D341Med (cell line): Measurements from ENCODE around the gene ASIC2.

Source experiments
- DNase-seq: peaks from one replicate; pipeline ENCODE4 v3.0.0; 2012; ENCODE audit warnings: low spot score

The ASIC2 gene

DNA sequence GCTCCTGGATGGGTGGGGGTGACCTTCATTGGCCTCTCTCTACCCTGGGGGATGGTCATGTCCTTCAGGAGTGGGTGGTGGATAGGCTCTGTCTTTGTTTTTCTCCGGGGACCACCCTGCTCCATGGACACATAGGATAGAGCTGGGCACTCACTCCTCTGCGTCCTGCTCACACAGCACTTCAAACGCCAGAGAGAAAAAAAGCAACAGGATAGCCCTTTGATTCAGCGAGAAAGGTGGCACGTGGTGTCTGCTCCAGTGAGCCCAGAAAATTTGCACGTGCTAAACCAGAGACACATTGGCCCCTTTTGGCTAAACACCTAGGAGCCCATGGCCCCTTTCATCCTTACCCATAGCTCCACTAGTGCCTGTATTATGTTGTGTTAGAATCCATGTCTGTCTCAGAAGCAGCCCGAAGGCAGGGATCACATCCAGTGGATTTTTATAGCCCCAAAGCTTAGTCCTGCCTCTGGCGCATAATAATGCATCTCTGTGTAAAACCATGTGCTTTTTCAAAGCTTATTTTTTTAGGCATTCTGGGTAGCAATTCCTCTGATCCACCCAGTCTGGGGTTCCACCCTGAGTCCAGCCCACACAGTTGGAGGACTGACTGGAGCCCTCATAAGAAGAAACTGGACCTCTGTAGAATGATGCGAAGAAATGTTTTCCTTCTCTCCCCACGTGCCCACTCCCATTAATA is 90.1 kb downstream of the ASIC2 start:
- DNase-seq, result no peak

- DNase-seq, result no peak
Observed at GRCh38 chr17:33202021-33202420, 91.1 kb downstream of the ASIC2 start.

- DNase-seq, result no peak
Observed at GRCh38 chr17:33201283-33201682, 91.8 kb downstream of the ASIC2 start.

DNA sequence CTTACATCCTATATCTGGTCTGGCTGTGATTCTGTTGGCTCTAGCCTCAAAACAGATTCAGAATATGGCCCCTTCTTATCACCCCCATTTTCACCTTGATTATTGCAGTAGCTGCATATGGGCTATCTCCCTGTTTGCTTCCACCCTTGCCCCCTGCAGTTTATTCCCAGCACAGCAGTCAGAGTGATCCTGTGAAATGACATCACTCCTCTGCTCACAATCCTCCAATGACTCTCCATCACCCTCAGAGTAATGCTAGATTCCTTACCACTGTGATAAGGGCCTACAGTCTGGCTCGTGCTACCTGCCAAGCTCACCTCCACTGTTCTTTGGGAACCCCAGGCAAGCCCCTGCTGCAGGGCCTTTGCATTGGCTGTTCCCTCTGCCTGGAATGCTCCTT is 92.5 kb downstream of the ASIC2 start:
- DNase-seq, result no peak

DNA sequence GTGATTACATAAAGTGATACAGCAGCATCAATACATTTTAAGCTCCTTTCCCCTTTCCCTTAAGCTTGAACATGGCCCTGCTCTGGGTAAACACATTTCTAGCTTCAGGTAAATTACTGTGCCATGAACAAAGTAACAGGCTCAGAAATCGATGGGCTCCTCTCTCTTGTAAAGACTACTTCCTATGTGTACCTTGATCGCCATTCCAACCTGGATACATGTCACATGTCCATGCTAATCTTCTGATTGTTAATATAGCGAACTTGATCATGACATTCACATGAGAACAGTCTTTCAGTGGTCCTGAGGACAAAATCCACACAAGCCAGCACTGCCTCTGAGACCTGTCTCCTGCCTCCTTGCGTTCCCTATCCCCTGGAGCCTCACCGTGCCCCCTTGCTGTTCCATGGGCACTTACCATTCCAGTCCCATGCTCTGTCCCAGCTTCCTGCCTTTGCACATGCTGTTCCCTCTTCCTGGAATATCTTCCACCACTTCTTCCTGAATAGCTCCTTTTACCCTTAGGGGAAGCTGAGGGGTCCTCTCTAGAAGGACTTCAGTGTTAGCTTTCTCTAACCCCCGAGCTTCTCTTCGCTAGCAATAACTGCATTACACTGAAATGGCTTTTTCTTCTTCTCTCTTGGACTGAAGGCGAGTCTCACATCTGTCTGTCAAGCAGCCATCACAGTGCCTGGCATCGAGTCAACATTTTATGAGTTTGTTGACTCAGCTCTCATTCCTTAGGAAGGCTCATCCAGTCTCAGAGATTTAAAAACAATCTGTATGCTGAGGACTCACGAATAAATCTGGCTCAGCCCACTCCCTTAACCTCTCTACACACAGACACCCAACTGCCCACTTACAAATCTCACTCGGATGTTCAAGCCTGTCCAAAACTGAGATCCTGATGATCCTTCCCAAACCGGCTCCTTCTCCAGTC is 93.3 kb downstream of the ASIC2 start:
- DNase-seq, result no peak

DNA sequence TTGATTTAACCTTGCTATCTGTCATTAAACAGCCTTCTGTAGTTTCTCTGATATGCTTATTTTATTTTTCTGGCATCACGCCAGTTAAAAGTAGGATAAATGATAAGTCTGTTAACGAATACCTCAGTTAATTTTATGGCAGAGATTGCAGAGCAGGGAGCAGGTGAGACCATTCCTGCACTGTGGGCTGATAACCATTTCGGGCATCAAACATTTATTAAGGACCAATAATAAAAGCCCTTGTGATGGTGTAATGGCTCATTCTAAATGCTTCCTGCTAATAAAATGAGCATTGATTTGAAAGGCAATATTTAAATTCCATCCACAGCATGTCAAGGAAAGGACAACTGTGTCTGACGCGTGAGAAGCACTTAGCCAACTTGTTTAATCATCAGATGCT is 94.1 kb downstream of the ASIC2 start:
- no peak for DNase-seq

DNA sequence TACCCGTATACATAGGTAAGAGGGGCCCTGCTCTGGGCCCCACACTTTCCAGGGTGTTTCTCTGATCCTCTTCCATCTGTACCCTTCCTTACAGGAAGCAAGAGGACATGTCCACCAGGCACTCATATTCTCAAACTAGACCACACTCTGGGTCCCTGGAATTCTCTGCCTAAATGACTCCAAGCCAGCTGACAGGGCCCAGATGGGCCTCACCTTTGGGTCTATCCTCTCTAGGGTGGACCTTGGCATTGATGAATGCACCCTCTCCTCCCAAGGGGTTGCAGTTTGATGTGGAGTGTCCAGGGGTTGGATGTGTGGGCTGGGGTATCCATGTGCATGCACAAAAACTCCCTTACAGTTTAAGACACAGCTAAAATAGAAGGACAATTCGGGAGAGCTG is 95.8 kb downstream of the ASIC2 start:
- no peak for DNase-seq

DNA sequence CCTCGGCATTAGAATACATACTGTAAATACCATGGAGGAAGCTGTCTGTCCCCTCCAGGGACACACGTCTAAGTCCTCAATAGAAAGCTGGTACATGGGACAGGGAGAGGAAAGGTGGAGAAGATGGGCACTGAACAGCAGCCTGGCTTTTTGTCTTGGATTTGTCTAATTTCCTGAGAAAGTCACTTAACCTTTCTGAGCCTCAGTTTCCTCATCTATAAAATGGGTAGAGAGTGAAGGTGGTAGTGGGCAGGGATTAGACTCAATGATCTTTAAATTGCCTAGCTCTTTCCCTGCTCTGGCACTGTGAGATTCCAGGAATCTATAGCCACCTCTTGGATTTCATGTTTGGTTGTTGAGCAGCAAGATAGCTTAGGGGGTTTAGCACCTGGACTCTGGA is 96.2 kb downstream of the ASIC2 start:
- no peak for DNase-seq

GRCh38 chr17:33192951-33193911 is 99.9 kb downstream of the ASIC2 start:
- no peak for DNase-seq

DNA sequence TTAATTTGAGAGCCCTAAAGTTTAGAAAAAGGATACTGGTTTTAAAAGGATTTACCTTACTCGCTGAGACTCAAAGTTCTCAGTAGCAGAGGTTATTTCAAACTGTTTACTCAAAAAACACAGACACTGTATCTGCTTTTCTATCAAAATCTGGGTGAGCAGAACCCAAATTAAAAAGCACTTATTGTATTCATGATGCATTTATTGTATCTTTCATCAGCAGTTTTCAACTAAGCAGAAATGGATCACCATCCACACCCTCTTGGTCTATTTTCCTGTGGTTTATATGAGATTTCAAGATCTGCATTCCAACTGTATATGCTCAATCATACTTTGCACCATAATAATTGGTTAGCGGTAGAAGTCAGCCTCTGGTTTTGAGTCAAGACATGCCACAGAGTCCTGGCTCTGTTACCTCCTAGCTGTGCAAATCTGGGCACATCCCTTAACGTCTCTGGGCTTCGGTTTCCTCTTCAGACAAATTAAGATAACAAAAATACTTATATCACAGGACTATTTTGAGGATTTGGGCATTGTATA is 109.5 kb downstream of the ASIC2 start:
- no peak for DNase-seq

DNA sequence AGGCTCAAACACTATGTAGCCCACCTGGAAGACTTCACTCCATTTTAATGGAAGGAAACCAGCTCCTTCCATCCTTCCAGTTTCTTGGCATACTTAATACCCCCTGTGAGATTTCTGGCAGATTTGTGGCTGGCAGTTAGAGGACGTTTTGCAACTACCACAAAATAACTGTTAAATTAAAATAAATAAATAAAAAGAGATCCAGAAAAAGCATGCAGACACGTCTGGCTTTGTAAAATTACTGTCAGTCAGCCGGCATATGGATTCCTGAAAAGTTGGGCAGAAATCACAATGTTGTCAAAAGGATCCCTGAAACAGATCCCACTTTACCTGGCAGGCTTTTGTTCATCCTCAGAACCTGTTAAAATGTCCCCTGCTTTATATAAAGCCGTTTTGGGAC is 113.9 kb downstream of the ASIC2 start:
- no peak for DNase-seq

DNA sequence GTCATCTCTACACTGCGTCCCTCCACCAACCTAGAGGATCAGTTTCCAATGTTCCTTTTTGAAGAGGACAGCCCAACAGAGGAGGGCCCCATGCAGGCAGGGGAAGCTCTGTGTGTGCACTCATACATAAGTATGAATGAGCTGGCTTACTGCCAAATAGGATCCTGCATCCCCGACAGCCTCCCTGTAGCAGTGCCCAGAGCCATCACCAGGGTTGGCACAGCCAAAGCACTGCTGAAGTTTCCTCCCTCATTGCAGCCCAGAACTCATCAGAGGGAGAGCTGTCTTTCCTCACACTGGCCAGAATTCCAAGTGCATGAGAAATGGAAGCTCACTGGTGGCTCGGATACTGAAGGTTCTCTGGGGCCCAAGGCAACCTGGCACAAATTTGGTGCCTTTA is 114.4 kb downstream of the ASIC2 start:
- DNase-seq, result no peak

DNA sequence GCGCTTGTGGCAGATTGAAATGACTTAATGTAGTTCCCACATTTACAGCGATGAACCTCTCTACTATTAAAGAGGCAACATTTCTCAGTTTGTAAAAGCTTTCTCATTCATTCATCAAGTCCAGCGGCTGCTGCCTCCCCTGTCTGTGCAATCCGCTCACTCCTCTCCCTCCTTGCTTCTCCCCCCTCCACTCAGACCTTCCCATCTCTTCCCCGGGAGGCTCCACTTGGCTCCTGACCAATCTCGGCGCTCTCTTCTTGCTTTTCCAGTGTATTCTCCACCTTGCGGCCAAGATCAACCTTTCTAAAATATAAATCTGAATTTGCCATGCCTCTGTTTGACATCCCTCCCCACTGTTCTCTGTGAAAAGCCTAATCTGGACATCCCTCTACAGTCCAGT is 117.5 kb downstream of the ASIC2 start:
- DNase-seq, result no peak

DNA sequence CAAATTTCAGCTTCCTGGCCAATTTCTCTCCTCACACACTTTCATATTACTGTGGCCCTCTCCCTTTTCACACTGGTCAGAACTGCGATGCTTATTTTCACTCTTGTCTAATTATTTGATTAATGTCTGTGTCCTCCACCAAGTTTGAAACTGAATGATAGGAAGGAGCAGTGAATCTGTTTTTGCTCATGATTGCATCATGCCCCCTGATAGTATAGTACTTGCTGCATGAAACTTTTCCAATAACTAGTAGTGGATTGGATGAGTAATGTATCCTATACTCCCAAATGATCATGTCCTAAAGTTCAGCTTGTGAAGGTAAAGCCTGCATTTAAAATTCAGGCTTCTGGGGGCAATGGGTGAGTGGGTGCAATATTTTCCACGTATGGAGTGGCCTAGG is 121.2 kb downstream of the ASIC2 start:
- no peak for DNase-seq

- DNase-seq, result no peak
Observed at GRCh38 chr17:33169580-33170285, 123.4 kb downstream of the ASIC2 start.

DNA sequence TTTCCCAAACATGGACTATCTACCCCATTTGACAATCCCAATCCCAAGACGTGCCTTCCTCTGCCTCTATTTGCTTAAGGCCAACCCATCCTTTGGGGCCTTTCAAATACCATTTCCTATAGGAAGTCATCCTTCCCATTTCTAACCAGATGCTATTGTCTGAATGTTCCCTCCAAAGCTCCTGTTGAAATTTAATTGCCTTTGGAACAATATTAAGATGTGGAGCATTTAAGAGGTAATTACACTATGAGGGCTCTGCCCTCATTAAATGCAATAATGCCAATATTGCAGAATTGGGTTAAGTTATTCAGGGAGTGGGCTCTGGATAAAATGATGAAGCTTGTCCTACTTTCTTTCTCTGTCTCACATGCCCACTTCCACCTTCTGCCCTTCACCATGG is 125.4 kb downstream of the ASIC2 start:
- DNase-seq, result no peak

DNA sequence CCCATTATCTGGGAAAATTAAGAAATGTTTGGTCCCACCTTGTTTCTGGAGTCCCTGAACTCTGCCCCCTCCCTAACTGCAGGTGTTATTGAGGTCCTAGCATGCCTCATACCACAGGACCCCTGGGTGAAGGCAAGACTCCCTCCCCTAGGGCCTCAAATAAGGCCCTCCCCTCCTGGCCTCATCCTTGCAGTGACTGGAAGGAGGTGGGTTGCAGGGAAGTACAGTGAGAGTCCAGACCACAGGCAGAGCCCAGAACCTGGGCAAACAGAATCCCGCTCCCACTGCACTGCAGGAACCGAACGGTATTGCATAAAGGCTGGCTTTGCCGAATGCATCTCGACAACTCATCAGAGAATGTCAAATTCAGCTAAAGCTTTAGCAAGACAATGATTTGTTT is 126.6 kb downstream of the ASIC2 start:
- DNase-seq, result no peak

DNA sequence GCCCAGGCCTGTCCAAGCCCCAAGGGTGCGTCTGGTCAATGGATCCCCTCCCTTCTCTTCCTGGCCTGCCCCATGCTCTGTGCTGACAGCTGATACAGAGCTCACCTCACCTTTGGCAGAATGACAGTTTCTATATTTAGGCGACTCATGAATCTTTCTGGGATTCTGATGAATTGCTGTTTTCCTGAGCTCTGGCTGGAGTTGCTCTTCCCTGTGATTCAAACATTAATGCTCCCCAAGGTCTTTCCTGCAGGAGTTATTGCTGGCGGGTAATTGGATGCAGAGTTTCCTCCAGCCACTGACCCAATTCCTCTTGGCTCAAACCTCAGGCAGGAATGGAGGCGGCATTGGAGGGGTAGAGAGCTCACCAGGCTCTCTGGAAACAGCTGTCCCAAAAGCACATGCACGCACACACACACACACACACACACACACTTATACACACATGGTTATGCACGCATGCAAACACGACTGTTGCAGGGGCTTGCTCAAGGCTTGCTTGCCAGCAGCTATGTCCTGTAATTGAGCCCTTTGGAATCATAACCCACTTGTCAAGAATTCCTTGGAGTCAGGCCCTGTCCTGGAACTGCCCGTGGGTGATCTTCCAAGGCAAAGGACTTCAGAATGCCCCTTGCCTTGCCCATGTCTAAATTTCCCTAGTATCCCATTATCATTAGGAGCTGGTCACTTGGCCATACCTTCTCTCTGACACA is 128.8 kb downstream of the ASIC2 start:
- no peak for DNase-seq

GRCh38 chr17:33163533-33164168 is 129.4 kb downstream of the ASIC2 start:
- no peak for DNase-seq

DNA sequence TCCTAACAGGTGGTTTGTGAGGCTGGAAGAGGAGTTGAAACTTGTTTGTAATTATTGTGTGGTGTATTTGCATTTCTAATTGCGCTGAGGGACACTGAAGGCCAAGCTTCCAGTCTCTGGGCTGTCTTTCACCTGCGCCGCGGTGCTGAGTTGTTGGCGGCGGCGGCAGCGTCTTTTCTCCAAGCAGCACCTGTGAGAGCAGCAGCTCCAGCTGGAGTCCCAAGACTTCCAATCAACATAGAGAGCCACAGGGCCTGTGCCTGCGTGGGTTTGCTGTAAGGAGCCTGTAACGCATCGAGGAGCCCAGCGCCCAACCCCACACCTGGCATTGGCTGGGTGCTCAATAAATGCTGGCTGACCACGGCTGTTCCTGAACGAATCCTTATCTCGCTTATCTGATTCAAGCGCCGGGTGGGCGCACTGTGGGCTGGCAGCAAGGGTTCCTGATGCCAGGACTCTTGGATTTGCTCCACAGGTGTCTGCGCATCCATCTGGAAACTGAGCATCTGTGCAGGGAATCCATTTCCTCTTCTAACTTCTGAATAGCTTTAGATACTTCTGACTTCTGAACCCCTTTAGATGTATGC is 138.1 kb downstream of the ASIC2 start:
- DNase-seq, result no peak
